Smooth muscle cell of the pulmonary artery (primary cell): Measurements from ENCODE around the gene PIK3C2B. TPM values are rescaled to one million over a fixed set of nuclear protein-coding genes. Genes with fewer than 3 reads are reported as not detected.

Source experiments
- total RNA-seq: library from RNA; depleted of rRNA; stranded (reverse); fragments of >200 nt; gene quantifications from 2 replicates; pipeline ENCODE4 v1.2.3, GENCODE V29; 2014

The PIK3C2B gene
- total RNA-seq, result 3.8 and 4.7 TPM in 2 replicates

GRCh38 chr1:204494281-204495077, at the start of gene PIK3C2B:
PIK3C2B (minus strand) TSS chr1:204494805; CDS start chr1:204469802, 25,003 bp downstream.

GRCh38 chr1:204516180-204516879, 21.7 kb upstream of the PIK3C2B start, which contains the start of gene MDM4:
MDM4 (plus strand) TSS chr1:204516406; CDS start chr1:204525519, 9,113 bp downstream.

Other genes starting within 250 kb of the PIK3C2B start
- 0.63 and 1.4 TPM in 2 replicates for gene PLEKHA6, start 134.9 kb downstream of the PIK3C2B start, total RNA-seq
- 22.9 and 26.4 TPM in 2 replicates for gene PPP1R15B, start 83.0 kb downstream of the PIK3C2B start, total RNA-seq
- 31.0 and 33.9 TPM in 2 replicates for gene MDM4, start 21.6 kb upstream of the PIK3C2B start, total RNA-seq
- not detected in 2 replicates for gene LRRN2, start 190.9 kb upstream of the PIK3C2B start, total RNA-seq